ENCODE results near the gene FHAD1. TPM values are rescaled to one million over a fixed set of nuclear protein-coding genes. Genes with fewer than 3 reads are reported as not detected.
A peak's percentile ranks its signal among the peaks of the same experiment; 100 is the strongest.

Gene FHAD1
- not detected for total RNA-seq

DNA sequence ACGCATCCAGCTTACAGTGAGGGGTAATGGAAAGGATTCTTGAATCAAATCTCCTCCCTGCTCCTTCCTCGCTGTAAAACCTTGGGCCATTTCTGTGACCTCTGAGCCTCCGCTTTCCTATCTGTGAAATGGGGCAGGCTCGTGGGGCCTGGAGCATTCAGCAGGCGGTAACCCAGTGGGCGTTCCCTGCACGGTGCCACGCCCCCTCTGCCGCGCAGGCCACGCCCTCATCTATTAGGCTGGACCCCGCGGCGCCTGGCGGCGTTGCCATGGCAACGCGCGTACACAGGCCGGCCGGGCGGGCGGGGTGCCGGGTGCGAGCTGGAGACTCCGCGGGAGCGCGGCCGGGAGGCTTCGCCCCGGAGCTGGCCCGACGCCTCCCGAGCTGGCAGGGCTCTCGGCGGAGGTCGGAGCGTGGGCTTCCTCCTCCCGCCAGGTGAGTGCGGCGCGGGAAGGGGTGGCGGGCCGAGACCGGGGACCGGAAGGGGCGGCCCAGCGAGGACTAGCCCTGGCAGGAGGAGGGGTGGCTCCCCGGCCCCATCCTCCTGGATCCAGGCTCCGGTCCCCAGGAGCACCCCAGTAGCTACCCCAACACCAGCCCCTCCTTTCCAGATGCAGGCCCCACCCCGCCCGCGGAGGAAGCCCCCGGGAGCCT lies at the start of gene FHAD1:
Gene FHAD1, plus strand, starts transcription at position 264 of the 655 bp plus-strand sequence. CDS start 4,562 bp downstream, outside the sequence.
- ATAC-seq (peak; percentile 47), DNase-seq (ENCODE audit: low spot score) (no peak)

GRCh38 chr1:15197591-15198447 lies 49.2 kb upstream of the FHAD1 start:
- DNase-seq (ENCODE audit: low spot score) (no peak), ATAC-seq (no peak)

DNA sequence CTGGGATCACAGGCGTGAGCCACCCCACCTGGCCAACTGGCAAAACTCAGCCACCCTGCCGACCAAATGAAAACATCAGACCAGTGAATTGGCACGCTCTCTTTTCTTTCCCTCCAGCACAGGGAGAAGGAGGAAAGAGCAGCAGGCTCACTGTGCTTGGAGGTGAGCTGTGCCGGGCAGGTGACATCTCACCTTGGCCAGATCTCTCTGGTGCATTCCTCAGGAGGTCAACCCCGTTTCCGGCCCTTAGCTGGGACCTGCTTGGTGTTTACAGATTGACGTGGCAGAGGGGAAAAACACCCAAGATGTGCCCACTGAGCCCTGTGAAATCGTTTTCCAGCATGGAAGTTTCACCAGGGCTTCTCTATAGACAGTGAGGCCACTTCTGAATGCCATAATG lies 48.3 kb upstream of the FHAD1 start:
- DNase-seq (ENCODE audit: low spot score) (no peak), ATAC-seq (no peak)

DNA sequence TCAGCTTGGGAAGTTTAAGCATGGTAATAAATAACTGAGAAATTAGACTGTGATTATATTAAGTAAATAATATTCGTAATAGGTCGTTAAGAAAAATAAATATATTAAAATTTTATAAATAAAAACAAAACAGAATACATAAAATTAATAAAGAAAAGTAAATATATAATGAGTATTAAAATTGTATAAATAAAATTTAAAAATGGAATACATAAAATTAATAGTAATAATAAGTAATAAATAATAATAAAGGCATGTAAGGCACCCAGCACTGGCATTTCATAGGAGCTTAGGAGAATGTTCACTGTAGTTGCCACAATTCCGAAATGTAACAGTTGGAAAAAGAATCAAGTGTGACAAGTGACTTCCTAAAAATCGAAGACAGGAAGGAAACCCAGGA lies 45.8 kb upstream of the FHAD1 start:
- ATAC-seq (no peak), DNase-seq (ENCODE audit: low spot score) (no peak)

- peak; percentile 54 for DNase-seq (ENCODE audit: low spot score)
- ATAC-seq, result peak; percentile 85
Measured at GRCh38 chr1:15201849-15202551, 45.0 kb upstream of the FHAD1 start.

DNA sequence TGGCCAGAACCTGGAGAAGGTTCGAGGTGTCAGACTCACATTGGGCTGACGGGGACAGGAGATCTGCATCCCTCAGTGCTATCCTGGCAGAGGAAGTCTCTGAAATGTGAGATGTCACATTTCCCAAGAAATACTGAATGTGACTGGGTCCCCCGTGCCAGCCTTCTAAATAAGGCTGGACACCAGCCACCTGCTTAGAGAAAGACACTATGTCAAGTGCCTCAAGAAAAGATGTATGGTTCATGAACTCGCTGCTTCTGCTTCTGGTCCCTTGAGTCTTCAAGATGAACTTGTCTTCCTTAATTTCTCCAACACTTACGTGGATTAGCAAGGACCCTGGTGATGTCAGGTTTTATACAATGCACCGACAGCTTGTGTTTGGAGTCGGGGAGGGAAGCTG lies 42.1 kb upstream of the FHAD1 start:
- DNase-seq (ENCODE audit: low spot score), result no peak
- ATAC-seq, result no peak

DNA sequence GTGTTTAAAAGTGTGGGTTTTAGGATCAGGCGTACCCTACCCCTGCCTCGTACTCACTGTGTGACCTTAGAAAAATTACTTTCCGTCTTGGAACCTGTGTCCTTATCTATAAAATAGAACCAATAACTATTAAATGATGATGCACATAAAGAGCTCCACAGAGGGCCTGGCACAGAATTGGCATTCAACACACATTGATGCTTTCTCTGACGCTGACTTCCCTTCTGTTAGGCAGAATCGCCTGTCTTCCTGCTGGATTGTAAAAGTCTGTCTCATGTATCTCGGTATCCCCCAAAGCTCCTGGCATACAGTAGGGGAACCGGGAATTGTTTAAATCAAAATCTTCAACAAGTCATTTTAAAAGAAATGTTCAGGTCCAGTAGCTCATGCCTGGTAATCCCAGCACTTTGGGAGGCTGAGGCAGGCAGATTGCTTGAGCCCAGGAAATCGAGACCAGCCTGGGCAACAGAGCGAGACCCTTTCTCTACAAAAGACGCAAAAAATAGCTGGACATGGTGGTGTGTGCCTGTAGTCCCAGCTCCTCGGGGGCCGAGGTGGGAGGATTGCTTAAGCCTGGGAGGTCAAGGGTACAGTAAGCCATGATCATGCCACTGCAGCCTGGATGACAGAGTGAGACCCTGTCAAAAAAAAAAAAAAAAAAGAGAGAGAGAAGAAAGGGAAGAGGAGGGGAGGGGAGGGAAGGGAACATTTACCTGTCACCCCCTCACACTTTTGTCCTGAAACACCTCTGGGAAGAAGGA lies 41.3 kb upstream of the FHAD1 start:
- DNase-seq (ENCODE audit: low spot score), result no peak
- ATAC-seq, result no peak

- ATAC-seq, result no peak
- no peak for DNase-seq (ENCODE audit: low spot score)
Measured at GRCh38 chr1:15206418-15207030, 40.5 kb upstream of the FHAD1 start.

- DNase-seq (ENCODE audit: low spot score) (no peak), ATAC-seq (no peak)
Measured at GRCh38 chr1:15207031-15207828, 39.8 kb upstream of the FHAD1 start.

DNA sequence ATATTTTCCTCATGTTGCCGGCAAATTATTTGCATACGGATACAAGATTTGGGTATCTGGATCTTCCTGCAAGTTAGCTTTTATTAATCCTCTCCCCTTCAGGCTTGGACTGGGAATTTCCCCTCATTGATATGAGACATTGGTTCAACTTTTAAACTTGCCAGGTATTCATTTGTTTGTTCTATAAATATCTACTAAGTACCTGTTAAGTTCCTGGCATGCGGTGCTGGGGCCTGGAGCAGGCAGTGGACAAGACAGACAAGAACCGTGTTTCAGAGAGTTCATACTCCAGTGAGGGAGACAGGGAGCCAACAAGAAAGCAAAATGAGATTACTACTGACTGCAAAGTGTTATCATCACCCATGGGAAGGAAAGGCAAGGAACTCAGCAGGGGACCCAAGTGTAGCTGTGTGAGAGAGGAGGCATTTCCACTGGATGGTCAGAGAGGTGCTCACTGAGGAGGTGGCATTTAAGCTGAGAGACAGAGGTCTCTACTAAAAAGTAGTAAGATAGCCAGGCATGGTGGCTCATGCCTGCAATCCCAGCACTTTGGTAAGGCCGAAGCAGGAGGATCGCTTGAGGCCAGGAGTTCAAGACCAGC lies 39.1 kb upstream of the FHAD1 start:
- DNase-seq (ENCODE audit: low spot score) (no peak), ATAC-seq (no peak)

- DNase-seq (ENCODE audit: low spot score) (no peak), ATAC-seq (no peak)
Measured at GRCh38 chr1:15210651-15211375, 36.2 kb upstream of the FHAD1 start.

- no peak for ATAC-seq
Measured at GRCh38 chr1:15211424-15211823, 35.6 kb upstream of the FHAD1 start.

GRCh38 chr1:15212216-15212953 lies 34.6 kb upstream of the FHAD1 start:
- DNase-seq (ENCODE audit: low spot score) (no peak), ATAC-seq (no peak)

More at GRCh38 chr1:15211424-15211823, 35.6 kb upstream of the FHAD1 start:
- no peak for DNase-seq (ENCODE audit: low spot score)

- no peak for ATAC-seq
Measured at GRCh38 chr1:15212954-15213291, 34.1 kb upstream of the FHAD1 start.

GRCh38 chr1:15213341-15213821 lies 33.6 kb upstream of the FHAD1 start:
- no peak for ATAC-seq
- DNase-seq (ENCODE audit: low spot score), result no peak

More at GRCh38 chr1:15212954-15213291, 34.1 kb upstream of the FHAD1 start:
- DNase-seq (ENCODE audit: low spot score), result no peak

- DNase-seq (ENCODE audit: low spot score) (no peak), ATAC-seq (peak; percentile 31)
Measured at GRCh38 chr1:15214527-15214926, 32.5 kb upstream of the FHAD1 start.

GRCh38 chr1:15215116-15215515 lies 31.9 kb upstream of the FHAD1 start:
- DNase-seq (ENCODE audit: low spot score) (no peak), ATAC-seq (no peak)

DNA sequence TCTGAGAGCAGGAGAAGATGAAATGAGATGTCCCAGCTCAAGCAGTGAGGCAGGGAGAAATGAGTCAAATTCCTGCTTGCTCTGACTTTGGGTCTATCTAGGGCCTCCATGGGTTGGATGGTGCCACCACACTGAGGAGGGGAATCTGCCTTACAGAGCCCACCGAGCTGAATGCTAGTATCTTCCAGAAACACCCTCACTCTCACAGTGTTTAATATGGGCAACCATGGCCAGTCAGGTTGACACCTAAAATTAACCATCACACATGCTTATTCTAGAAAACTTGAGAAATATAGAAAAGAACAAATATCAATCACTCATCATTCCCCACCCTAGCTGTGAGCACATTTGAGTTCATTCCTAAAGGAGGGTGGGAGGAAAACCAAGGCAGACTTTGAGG lies 29.4 kb upstream of the FHAD1 start:
- no peak for DNase-seq (ENCODE audit: low spot score)
- no peak for ATAC-seq

All from left lobe of liver (tissue), 2 donors.